NCI-H2227 (cell line): ENCODE measurements around the gene STOX2.

Experiments
- DNase-seq: peaks from one replicate; lab custom pipeline; 2025; ENCODE audit not compliant: unreplicated experiment; lab: John Stamatoyannopoulos, UW

STOX2 gene

DNA sequence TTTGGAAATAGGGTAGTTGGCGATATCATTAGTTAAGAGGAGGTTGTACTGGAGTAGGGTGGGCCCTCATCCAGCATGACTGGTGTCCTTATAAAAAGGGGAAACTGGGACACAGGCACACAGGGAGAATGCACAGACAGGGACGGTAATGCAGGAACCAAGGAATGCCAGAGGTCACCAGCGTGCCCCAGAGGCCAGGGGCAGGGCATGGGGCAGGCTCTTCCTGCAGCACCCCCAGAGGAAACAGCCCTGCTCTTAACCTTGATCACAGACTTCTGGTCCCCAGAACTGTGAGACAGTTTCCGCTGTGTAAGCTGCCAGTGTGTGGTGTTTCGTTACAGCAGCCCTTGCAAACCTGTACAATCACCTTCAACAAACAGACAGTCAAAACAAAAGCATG, 15.9 kb upstream of the STOX2 start:
- DNase-seq = no peak

DNA sequence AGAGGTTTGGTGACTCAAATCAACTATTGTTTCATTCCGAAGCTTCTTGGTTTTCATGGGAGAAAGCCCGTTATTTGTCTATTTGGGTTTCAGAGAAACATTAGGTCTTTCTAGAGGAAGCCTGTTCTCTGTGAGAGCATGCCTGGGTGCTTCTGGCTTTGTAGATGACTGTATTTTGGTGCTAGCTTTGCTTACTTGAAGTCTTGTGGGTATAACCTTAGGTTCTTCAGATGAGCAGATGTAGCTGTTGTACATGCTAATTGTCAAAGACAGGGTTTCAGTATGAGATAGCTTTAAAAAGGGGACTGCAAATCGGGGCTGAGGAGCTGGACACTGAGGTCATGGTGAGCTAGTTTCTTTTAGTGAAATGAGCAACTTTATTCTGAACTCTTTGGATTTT, 7.9 kb upstream of the STOX2 start:
- DNase-seq = no peak

DNA sequence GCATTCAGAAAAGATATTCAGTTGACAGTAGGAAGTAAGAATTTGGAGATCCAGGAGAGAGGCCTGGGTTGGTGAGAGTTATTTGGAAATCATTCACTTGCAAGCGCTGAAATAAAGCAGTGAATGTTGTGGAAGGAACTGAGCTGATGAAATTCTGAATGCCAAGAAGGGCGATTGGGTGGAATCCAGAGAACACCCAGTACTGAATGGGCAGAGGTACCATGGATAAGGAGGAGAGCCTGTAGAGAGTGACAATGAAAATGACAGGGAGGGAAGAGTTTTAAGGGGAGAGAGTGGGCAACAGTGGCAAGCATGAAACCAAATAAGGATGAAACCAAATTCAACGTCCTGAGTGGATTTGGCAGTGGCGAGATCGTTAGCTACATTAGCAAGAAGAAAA, 6.7 kb upstream of the STOX2 start:
- no peak for DNase-seq

DNA sequence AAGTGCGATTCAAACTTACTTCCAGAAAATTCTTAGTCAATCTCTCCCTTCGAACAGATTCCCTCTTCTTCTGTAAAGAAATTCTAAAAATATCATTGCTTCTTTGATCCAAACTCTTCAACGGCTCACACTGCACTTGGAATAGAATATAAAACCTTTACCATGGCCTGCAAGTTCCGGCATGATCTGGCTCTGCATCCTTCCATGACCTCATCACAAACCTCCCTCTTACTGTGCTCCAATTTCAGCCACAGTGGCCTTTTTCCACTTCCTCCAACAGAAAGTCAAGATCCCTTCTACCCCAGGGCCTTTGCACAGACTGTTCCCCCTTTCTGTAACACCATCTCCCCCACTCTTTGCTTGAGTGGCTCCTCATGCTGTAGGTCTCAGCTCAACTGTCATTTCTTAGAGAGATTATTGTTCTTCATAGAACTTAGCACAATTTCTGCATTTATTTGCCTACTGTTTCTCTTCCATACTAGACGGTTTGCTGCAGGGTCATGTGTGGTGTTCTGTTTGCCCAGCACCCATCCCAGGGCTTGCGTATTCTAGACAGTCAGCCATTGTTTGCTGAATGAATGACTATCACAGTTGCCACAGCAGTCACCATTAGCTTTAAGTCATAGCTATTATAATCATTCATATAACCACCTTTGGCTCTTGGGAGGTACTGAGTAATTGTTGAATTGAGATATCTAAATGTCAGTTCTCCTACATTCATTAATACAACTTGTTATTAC, 1.9 kb upstream of the STOX2 start:
- DNase-seq = no peak

DNA sequence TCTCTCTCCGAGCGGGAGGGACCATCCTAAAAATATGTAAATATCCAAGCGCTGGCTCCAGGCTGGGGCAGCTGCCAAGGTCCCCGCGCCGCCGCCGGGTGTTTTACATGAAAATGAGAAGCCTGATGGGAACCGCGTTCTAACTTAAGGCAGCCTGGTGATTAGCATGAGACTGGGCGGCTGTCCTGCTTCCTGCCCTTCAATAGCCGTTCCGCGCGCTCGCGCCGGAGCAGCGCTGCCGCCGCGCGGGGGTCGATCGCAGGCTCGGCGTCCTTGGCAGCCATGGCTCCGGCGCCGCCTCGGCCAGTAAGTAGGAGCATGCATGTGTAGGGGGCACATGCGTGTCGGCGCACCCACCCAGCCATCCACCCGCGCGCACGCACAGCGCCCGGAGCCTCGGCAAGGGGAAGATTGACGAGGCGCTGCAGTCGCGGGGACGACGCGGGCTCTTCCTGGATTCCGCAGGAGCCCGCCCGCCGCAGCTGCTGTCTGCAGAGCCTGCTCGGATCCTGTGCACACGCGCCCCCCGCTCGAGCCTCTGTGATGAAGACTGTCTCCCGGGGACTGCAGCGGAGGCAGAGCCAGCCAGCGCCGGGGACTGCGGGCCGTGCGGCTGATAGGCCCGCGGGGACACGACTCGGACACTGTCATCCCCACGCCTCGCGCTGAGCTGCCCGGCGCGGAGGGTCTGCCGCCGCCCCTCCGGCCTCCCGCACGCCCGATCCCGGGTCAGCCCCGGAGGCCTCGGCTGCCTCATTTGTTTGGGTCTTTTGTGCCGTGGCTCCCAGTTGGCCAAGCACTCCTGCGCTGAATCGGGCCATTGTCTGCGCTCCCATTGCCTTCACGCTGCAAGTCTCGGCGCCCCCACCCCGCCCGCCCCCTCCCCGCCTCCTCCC, 734 bp downstream of the STOX2 start:
- peak; percentile 46 for DNase-seq

DNA sequence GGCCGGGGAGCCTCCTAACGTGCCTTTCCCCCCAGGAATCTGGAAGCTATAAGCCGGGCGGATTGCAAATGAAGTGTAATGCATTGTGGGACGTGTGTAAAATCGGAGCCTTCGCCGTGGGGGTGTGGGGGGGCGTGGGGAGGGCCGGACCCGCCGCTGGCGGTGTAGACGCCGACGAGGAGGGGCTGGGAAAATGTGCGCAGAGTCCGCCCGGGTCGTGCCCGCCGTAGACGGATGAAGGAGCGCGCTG, 1.3 kb downstream of the STOX2 start:
- peak; percentile 21 for DNase-seq

DNA sequence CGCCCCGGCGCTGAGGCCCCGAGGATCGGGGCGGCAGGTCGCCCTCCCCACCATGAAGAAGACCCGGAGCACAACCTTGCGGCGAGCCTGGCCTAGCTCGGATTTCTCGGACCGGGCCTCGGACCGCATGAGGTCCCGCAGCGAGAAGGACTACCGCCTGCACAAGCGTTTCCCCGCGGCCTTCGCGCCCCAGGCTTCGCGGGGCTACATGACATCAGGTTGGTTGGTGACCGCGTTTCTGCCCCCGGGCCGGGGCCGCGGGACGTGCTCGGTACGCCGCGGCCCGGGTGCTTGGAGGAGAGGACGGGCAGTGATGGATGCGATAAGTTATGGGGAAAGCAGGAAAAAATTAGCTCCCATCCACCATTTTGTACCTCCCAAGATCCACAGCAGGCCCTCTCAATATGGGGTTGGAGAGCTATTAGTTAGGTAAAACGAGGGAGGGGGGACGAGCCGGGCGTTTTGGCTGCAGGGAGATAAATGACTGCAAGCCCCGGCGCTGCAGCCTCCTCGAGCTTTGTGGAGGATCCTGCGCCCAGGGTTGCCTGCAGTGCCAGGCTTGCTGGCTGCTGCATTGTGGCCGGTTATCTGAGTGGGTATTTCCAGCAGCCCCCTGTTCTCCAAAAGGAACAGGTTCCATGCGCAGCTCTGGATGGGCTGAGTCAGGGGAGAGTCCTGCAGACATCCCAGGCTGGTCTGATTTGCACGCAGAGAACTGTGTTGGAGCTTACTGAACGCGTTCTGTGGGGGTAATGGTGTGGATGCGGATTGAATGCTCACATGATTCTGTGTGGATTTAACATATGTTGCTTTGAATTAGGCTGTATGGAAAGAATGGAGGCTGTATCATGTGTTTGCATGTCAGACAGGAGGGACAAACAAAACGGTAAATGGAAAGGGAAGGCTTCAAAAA, 1.9 kb downstream of the STOX2 start:
- peak; percentile 41 for DNase-seq

DNA sequence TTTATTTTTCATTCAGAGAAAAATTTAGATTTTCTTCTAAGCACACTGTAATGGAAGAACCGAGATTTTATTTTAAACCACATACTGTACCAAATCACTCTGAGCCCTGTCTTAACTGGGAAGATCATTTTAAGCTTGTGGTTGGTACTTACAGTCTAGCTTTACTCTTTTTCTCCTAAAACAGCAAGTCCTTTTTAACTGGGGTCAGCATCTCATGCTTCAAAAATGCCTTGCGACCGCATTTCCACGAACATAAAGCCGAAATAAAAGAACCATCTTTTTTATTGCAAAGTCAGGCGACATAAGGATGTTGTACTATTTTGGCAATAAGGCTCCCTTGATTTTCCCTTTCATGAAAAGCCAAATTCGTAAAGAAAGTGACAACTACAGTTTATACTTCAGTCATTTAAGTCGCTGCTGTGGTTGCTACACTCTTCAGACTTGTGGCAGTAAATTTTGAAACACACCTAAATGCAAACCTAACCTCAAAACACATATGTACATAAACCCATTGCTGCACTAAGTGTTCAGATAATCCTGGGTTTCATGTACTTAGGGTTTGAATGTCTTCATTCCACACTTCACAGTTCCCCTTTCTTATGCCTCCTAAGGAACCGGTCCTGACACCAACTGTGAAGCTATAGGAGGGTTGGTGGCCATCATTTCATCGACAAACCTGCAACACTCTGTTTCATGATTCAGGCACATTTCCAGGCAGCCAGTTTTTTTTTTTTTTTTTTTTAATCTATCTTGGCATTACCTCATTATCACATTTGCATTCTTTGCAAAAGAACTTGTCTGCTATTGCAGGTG, 3.0 kb downstream of the STOX2 start:
- DNase-seq = no peak

DNA sequence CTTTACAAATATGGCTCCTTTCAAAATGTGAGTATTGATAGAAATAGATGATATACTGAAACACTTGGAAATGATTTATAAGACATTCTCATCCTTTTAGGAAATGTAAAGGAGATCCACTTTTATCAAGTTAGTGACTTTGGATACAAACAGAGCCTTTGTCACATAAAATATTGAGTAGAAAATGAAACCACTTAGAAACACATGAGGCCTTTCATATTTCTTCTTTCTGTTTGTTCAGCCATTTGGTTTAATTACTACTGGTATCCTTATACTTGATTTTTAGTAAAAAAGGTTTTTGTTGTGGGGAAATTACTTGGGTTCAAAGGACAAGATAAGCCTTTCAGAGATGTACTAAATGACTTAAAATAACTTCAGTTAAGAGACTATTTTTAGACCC, 4.1 kb downstream of the STOX2 start:
- DNase-seq = no peak

DNA sequence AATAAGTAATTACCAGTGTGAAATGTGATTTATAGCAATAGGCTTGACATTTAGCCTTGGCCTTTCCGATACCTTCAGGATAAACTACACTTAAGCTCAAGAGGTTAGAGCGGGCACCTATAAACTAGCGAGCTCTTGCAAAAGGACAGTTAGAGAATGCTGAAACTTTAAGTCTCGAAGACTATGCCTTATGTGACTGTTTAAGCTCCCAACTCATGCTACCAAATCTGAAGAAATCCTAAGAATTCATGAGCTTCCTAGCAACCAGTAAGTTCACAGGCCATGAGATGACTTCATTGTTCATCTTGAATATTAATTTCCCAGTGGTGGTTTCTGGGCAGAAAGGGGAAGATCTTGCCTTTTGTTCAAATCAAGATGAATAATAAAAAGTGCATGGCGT, 4.7 kb downstream of the STOX2 start:
- DNase-seq = peak; percentile 17

DNA sequence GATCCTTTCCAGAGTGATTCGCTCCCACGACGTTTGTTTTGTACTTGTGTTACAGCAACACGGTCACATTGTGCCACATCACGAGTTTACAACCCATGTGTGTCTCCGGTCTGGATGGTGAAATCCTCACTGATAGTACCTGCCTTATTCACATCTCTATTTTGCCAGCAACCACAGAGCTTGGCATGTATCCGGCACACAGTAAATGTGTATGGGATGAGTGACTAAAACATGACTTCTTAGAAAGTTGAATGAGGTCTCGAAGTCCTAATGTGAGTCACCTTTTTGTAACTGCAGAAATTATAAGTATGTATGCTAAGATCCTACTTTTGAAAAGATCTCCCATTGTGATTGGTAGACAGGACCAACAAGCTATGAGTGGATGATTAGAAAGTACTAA, 7.5 kb downstream of the STOX2 start:
- no peak for DNase-seq

DNA sequence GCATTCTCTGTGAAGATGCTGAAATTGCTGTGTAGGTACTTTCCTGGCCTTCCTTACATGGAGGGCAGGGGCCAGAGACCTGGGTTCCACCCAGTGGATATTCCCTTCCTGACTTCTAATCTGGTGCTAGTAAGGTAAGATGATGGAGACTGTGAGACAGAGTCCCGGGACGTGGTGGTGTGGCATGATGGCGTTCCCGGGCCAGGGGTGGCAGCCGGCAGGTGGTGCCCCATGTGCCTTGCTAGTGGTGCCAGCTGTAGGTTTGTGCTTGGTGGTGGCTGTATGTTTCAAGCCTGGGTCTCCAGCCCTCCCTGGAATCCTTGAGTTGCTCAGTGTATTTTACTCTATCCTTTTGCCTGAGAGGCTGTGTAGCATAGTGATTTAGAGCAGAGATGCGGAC, 10.9 kb downstream of the STOX2 start:
- no peak for DNase-seq

DNA sequence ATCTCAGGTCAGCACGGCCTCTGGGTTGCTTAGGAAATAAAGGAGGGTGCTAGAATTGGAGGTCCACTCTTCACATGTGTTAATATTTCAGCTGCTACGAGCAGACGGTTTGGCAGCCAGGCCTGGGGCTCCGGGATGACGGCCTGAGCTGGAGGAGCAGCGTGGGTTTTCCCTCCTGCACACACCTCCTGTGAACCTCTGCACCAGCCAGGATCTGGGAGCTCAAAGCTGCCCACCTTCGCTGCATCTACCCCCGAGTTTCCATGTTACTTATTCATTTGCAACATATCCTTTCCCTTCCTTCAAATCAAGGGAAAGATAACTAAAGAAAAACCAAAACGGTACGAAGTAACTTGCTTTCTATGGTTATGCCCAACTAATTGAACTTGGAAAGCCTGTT, 13.6 kb downstream of the STOX2 start:
- DNase-seq = no peak

DNA sequence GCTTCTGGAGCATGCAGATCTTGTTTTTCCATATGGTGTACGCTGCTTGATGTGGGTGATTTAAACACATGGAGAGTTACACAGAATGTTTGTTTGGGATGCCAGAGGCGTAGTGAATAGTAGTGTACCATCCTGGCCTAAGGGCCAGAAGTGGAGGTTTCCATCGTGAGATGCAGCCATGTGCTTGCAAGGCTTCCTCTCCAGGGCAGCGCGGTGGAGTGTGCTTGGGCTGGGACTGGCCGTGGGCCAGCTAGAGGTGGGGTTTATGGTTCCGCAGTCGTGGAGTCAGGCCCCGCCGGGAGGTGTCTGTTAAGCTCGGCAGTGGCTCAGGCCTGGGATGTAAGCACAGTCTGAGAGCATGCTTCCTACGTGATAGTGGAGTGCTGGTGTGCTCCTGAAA, 14.0 kb downstream of the STOX2 start:
- no peak for DNase-seq

DNA sequence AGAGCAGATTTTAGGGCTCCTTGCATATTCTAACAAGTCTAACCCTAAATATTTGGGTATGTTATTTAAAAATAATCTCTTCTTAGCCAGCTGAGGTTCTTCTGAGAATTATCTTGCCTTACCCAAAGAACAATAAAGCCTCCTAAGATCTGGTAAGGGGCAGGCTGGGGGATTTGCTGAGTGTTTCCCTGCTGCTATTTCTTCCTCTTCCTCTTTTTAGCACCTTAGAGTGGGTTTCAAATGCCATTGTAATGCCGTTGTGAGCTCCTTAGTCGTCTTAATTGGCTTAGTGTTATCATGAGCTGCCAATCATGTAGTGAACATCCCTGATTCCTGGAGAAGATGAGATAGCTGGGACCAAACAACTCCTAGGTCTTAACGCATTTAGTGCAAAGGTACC, 15.4 kb downstream of the STOX2 start:
- DNase-seq = no peak

DNA sequence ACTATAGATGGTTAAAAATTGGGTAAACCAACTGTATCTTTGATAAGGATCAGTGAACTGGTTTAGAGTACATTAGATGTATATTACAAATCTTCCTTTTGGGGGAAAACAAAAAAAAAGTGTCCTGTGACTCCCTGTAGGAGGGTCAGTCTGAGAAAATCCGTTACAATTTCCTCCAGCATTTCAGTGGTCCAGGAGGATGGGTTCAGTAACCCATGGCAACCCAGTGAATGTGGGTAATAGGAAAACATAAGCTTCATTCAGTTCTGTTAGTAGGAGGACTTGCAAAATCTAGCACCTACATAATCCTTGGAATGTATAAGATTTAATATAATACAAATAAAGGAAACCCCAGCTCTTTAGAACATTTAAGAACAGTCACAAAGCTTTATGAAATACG, 16.2 kb downstream of the STOX2 start:
- no peak for DNase-seq

DNA sequence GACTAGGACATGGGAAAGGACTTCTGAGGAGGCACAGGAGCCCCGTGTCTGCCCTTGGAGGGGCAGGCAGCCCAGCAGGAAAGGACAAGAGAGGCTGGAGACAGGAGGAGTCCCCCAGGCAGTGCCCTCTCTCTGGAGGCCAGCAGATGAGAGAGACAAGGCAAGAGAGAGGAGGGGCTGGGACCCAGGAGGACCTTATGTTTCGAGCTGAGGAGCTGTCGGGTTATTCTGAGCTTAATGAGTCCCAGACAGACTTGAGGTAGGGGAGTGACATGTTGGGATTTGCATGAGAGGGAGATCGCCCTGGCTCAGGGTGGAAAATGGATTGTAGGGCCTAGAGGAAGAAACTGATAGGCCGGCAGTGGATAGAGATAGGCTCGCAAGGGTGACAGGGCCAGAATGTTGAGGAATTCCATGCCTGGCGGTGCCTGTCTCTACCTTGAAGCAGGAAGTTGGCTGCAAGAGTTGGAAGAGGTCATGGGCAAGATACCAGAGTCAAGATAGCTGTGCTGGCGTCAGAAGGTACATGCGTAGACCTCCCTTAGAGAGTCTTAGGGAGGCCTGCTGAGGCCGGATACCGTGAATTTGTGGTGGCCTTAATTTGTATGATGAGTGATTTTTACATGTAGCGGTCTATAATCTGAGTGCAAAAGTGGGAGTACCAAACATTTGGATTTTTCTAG, 19.4 kb downstream of the STOX2 start:
- no peak for DNase-seq

DNA sequence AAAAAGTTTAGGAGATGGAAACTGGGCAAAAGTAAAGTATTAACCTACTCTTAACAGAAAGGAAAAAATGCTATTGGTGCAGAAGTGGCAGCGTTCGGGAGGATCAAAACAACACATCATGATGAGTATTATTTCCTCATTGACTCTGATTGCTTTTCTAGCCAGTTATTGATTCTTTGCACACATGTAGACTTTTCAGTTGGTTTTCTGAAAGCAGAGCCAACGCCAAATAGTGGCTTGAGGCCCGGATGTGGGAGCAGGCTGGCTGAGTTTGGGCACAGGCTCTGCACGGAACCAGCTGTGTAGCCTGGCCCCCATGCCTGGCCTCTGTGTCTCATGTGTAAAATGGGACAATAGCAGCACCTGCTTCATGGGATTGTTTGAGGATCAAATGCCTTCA, 21.8 kb downstream of the STOX2 start:
- no peak for DNase-seq

DNA sequence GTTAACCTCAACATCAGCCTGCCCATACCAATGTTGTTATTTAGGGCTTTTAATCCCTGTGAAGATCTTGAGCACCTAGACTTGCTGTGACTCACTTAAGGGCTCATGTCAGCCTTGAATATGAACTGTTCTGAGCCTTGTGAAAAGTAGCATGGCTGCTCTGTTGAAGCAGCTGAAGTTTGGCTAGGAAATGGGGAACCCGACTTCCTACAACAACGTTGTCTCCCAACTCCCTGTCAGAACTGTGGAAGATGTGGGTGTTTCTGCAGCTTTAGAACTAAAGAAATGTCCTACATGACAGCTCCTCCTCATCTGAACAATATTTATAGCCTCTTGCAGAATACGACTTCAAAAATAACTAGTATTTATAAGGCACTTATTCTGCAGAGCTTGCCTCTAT, 27.5 kb downstream of the STOX2 start:
- no peak for DNase-seq

DNA sequence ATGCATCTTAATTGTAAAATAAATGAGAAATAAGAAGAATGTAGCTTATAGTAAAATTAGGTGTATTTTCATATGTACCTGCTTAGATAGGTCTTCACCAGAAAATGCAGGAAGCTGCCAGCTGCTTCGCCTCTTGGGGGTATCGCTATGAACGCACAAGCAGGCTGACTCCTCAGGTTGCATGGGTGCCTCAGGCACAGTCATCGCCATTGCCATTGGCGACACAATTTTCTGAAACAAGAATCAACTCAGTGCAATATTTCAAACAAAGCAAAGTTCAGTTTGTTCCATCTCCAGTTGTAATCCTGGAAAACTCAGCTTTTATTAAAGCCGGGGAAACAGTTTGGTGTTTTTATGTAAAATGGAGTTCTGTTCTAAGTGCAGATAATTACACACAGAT, 29.7 kb downstream of the STOX2 start:
- DNase-seq = no peak
